RWPE2 (cell line): Measurements from ENCODE around the gene CR1L.

Experiments
- ATAC-seq: fragments of 200-7000 bp; cut with Tn5 transposase; 3 replicates; pipeline ENCODE4 v1.9.1; 2021; ENCODE audit warnings: low read depth
- DNase-seq: peaks from one replicate; pipeline ENCODE4 v3.0.0-alpha.2; 2020; ENCODE audit warnings: low spot score
- H3K27ac ChIP-seq: fragments of 450-650 bp; 2 replicates; pipeline ENCODE4 v1.5.1; 2017; ENCODE audit warnings: mild to moderate bottlenecking; ENCODE audit not compliant: poor library complexity, severe bottlenecking
- H3K27me3 ChIP-seq: fragments of 250-450 bp; sonication (Bioruptor Pico); 2 replicates; pipeline ENCODE4 v1.5.1; 2021; ENCODE audit warnings: mild to moderate bottlenecking, moderate library complexity; ENCODE audit not compliant: insufficient read depth, poor library complexity, severe bottlenecking
- H3K36me3 ChIP-seq: fragments of 250-450 bp; sonication (Bioruptor Pico); 2 replicates; pipeline ENCODE4 v1.5.1; 2020; ENCODE audit warnings: low read depth, mild to moderate bottlenecking, moderate library complexity
- H3K4me1 ChIP-seq: fragments of 250-450 bp; sonication (Bioruptor Pico); 2 replicates; pipeline ENCODE4 v1.5.1; 2021; ENCODE audit warnings: mild to moderate bottlenecking, moderate library complexity; ENCODE audit not compliant: insufficient read depth, poor library complexity, severe bottlenecking
- H3K4me3 ChIP-seq: fragments of 250-450 bp; sonication (Bioruptor Pico); 2 replicates; pipeline ENCODE4 v1.5.1; 2021; ENCODE audit warnings: mild to moderate bottlenecking, moderate library complexity; ENCODE audit not compliant: severe bottlenecking
- H3K9me3 ChIP-seq: fragments of 250-450 bp; sonication (Bioruptor Pico); 2 replicates; pipeline ENCODE4 v1.5.1; 2021; ENCODE audit warnings: mild to moderate bottlenecking, moderate library complexity; ENCODE audit not compliant: severe bottlenecking
- CTCF ChIP-seq: fragments of 450-650 bp; IDR thresholded peaks from one replicate; pipeline ENCODE4 v1.5.1; 2017; ENCODE audit warnings: mild to moderate bottlenecking, moderate library complexity; ENCODE audit not compliant: poor library complexity, severe bottlenecking

The CR1L gene

GRCh38 chr1:207644852-207645634, at the start of gene CR1L:
Gene CR1L, plus strand, starts transcription at chr1:207645133. Its CDS starts 101 bp downstream, at chr1:207645234.
- H3K27ac ChIP-seq, result no peak within 1 kb of the TSS
- peak within 1 kb of the TSS; percentile 39 for H3K4me3 ChIP-seq
- DNase-seq (peak; percentile 71), ATAC-seq (peak; percentile 97)
- no peak for TF ChIP-seq CTCF
- H3K4me1 ChIP-seq, result no peaks in the 10 kb centered on the region
- peaks cover 2% of the 10 kb centered on the region for H3K9me3 ChIP-seq
- peaks cover 7% of the 10 kb centered on the region for H3K27me3 ChIP-seq
- H3K36me3 ChIP-seq, result no peaks in the 10 kb centered on the region

GRCh38 chr1:207603777-207604176, 41.2 kb upstream of the CR1L start:
- no peak overlapping the region for H3K4me3 ChIP-seq

GRCh38 chr1:207605444-207606361, 39.2 kb upstream of the CR1L start:
- ATAC-seq, result no peak
- no peak for TF ChIP-seq CTCF
- no peak overlapping the region for H3K27ac ChIP-seq
- no peaks in the 10 kb centered on the region for H3K9me3 ChIP-seq
- no peak for DNase-seq
- H3K27me3 ChIP-seq, result no peaks in the 10 kb centered on the region
- no peaks in the 10 kb centered on the region for H3K36me3 ChIP-seq
- no peak overlapping the region for H3K4me3 ChIP-seq
- peaks cover 9% of the 10 kb centered on the region for H3K4me1 ChIP-seq

More at GRCh38 chr1:207603777-207604176, 41.2 kb upstream of the CR1L start:
- no peak for TF ChIP-seq CTCF
- Histone ChIP-seq H3K36me3 (no peaks in the 10 kb centered on the region), H3K27ac (no peak overlapping the region), H3K27me3 (no peaks in the 10 kb centered on the region), H3K9me3 (no peaks in the 10 kb centered on the region), H3K4me1 (peaks cover 9% of the 10 kb centered on the region)
- DNase-seq (no peak), ATAC-seq (peak; percentile 54; the same call in 2 of the 3 replicates)

GRCh38 chr1:207606362-207606755, 38.6 kb upstream of the CR1L start:
- Histone ChIP-seq H3K4me1 (peaks cover 9% of the 10 kb centered on the region), H3K4me3 (no peak overlapping the region), H3K36me3 (no peaks in the 10 kb centered on the region), H3K27ac (no peak overlapping the region), H3K27me3 (no peaks in the 10 kb centered on the region), H3K9me3 (no peaks in the 10 kb centered on the region)
- ATAC-seq (peak; percentile 52; the same call in 2 of the 3 replicates), DNase-seq (no peak)
- TF ChIP-seq CTCF, result no peak
